Gastroesophageal sphincter (tissue), 4 donors: ENCODE results near the gene VASN. TPM values are rescaled to one million over a fixed set of nuclear protein-coding genes. Genes with fewer than 3 reads are reported as not detected.

Experiments
- ATAC-seq: fragments of 150-250 bp; one replicate; pipeline ENCODE4 v1.9.1; 2016; ENCODE audit warnings: mild to moderate bottlenecking, moderate library complexity
- H3K27ac ChIP-seq, 4 donors: fragments of 200-600 bp; sonication (generic) in 3 of 4; 1 replicate in 3 of 4; 2 replicates in 1 of 4; pipeline ENCODE4 v1.5.1; 2016 to 2019
- H3K27me3 ChIP-seq: fragments of 200-600 bp; sonication (generic); one replicate; pipeline ENCODE4 v1.5.1; 2019
- H3K36me3 ChIP-seq, 2 donors: fragments of 200-600 bp; sonication (generic); one replicate each; pipeline ENCODE4 v1.5.1; 2019; ENCODE audit warnings: control low read depth in 1 of 2
- H3K4me1 ChIP-seq, 3 donors: fragments of 200-600 bp; sonication (generic); 1 replicate in 2 of 3; 2 replicates in 1 of 3; pipeline ENCODE4 v1.5.1; 2016 to 2019; ENCODE audit warnings: control low read depth in 2 of 3
- H3K4me3 ChIP-seq, 2 donors: fragments of 200-600 bp; sonication (generic); one replicate each; pipeline ENCODE4 v1.5.1; 2019; ENCODE audit warnings: mild to moderate bottlenecking in 1 of 2, moderate library complexity in 1 of 2
- H3K9me3 ChIP-seq, 3 donors: fragments of 200-600 bp; sonication (generic); one replicate each; pipeline ENCODE4 v1.5.1; 2017 to 2019; ENCODE audit warnings: control low read depth in 2 of 3
- CTCF ChIP-seq, 4 experiments: fragments of 200-600 bp in 2 of 4; fragments of 450-650 bp in 2 of 4; sonication (generic) in 1 of 4; IDR thresholded peaks; one replicate each; pipeline ENCODE4 v1.5.1; 2017 to 2019; ENCODE audit warnings: antibody characterized with exemption in 4 of 4, mild to moderate bottlenecking in 2 of 4, moderate library complexity in 2 of 4
- EP300 ChIP-seq: sonication (generic); formaldehyde crosslinking; IDR thresholded peaks from one replicate; pipeline ENCODE4 v1.6.1; 2017; ENCODE audit warnings: antibody characterized with exemption, mild to moderate bottlenecking
- POLR2A ChIP-seq, 2 donors: fragments of 450-650 bp; IDR thresholded peaks; one replicate each; pipeline ENCODE4 v1.6.1; 2017; ENCODE audit warnings: antibody characterized with exemption in 2 of 2, mild to moderate bottlenecking in 2 of 2, moderate library complexity in 1 of 2
- POLR2AphosphoS5 ChIP-seq: sonication (generic); formaldehyde crosslinking; IDR thresholded peaks from one replicate; pipeline ENCODE4 v1.6.1; 2017; ENCODE audit warnings: antibody characterized with exemption
- WGBS, 2 donors: methylation state at CpG; one replicate each; pipeline ENCODE4 v1.1.5; 2018; ENCODE audit warnings: low coverage in 1 of 2; 5-methylcytosine and 5-hydroxymethylcytosine counted together
- total RNA-seq, 4 donors: library from RNA; depleted of rRNA; stranded (reverse); fragments of >200 nt; gene quantifications; one replicate each; pipeline ENCODE4 v1.1.0, GENCODE V29; 2016

VASN gene
- total RNA-seq, 4 donors from 2014 or later, result 6.8 to 35.8 (median 19.9) TPM

- H3K36me3 ChIP-seq, result peaks cover 0 to 77% of the 10 kb centered on the region in 2 donors
- no peaks in the 10 kb centered on the region for H3K27me3 ChIP-seq
- H3K4me3 ChIP-seq, result no peak overlapping the region
- peaks cover 0 to 29% (median 3%) of the 10 kb centered on the region in 3 donors for H3K4me1 ChIP-seq
- WGBS, 2 donors, result 65 to 87% methylated on average over 3 to 14 of the region's 20 CpGs
- peak in 3 of 4 experiments; percentile 33 to 63 (median 44) for TF ChIP-seq CTCF (IDR thresholded peaks at IDR 0.05)
- TF ChIP-seq POLR2A (IDR thresholded peaks at IDR 0.05), result no peak
- TF ChIP-seq EP300, result no peak
- TF ChIP-seq POLR2AphosphoS5, result no peak
- H3K27ac ChIP-seq, result no peak overlapping the region
- no peaks in the 10 kb centered on the region for H3K9me3 ChIP-seq
- no peak for ATAC-seq
Measured at GRCh38 chr16:4404247-4404966, 32.8 kb downstream of the VASN start.

- no peaks in the 10 kb centered on the region for H3K9me3 ChIP-seq
- no peak for ATAC-seq
- WGBS, 2 donors, result 97% methylated on average over 5 of the region's 24 CpGs; no CpG with 5 or more reads in 1 of the 2 donors
- H3K4me1 ChIP-seq, result peaks cover 0 to 36% (median 3%) of the 10 kb centered on the region in 3 donors
- no peaks in the 10 kb centered on the region for H3K27me3 ChIP-seq
- no peak overlapping the region for H3K27ac ChIP-seq
- peaks cover 0 to 83% of the 10 kb centered on the region in 2 donors for H3K36me3 ChIP-seq
- H3K4me3 ChIP-seq, result no peak overlapping the region
- TF ChIP-seq CTCF (IDR thresholded peaks at IDR 0.05), result no peak
- TF ChIP-seq EP300, result no peak
- no peak for TF ChIP-seq POLR2A (IDR thresholded peaks at IDR 0.05)
- TF ChIP-seq POLR2AphosphoS5, result no peak
Measured at GRCh38 chr16:4404967-4405696, 33.5 kb downstream of the VASN start.

- H3K4me3 ChIP-seq, result no peak overlapping the region
- no peak for TF ChIP-seq CTCF (IDR thresholded peaks at IDR 0.05)
- no peak for TF ChIP-seq POLR2A (IDR thresholded peaks at IDR 0.05)
- no peak for TF ChIP-seq EP300
- TF ChIP-seq POLR2AphosphoS5, result peak; percentile 46
- WGBS, 2 donors, result 60% methylated on average over 1 of the region's 22 CpGs; no CpG with 5 or more reads in 1 of the 2 donors
- ATAC-seq, result peak; percentile 54
- H3K27ac ChIP-seq, result no peak overlapping the region
- peaks cover 0 to 80% of the 10 kb centered on the region in 2 donors for H3K36me3 ChIP-seq
- H3K27me3 ChIP-seq, result no peaks in the 10 kb centered on the region
- peaks cover 0 to 55% (median 7%) of the 10 kb centered on the region in 3 donors for H3K4me1 ChIP-seq
- no peaks in the 10 kb centered on the region for H3K9me3 ChIP-seq
Measured at GRCh38 chr16:4407543-4408322, 36.1 kb downstream of the VASN start.

GRCh38 chr16:4408323-4408690 is 36.7 kb downstream of the VASN start:
- Histone ChIP-seq H3K27ac (no peak overlapping the region), H3K4me3 (no peak overlapping the region), H3K27me3 (no peaks in the 10 kb centered on the region), H3K4me1 (peaks cover 0 to 52% (median 7%) of the 10 kb centered on the region in 3 donors), H3K36me3 (peaks cover 0 to 79% of the 10 kb centered on the region in 2 donors), H3K9me3 (no peaks in the 10 kb centered on the region)
- WGBS, 2 donors, result 67% methylated on average over 1 of the region's 10 CpGs; no CpG with 5 or more reads in 1 of the 2 donors
- no peak for TF ChIP-seq CTCF (IDR thresholded peaks at IDR 0.05)
- ATAC-seq, result no peak
